Measurements from ENCODE around the gene SLC35C1. TPM values are rescaled to one million over a fixed set of nuclear protein-coding genes. Genes with fewer than 3 reads are reported as not detected.

Gene SLC35C1
- total RNA-seq, 2 donors from 2014 or later = 11.4 to 16.0 TPM

GRCh38 chr11:45774786-45775185 lies 30.2 kb upstream of the SLC35C1 start:
- WGBS, 2 experiments (ENCODE audit: insufficient coverage in 1 of 2, insufficient read length in 1 of 2) = 90 to 93% methylated on average over 4 of the region's 4 CpGs
- no peak overlapping the region for H3K27ac Mint-ChIP-seq
- TF ChIP-seq, protein P1, sequence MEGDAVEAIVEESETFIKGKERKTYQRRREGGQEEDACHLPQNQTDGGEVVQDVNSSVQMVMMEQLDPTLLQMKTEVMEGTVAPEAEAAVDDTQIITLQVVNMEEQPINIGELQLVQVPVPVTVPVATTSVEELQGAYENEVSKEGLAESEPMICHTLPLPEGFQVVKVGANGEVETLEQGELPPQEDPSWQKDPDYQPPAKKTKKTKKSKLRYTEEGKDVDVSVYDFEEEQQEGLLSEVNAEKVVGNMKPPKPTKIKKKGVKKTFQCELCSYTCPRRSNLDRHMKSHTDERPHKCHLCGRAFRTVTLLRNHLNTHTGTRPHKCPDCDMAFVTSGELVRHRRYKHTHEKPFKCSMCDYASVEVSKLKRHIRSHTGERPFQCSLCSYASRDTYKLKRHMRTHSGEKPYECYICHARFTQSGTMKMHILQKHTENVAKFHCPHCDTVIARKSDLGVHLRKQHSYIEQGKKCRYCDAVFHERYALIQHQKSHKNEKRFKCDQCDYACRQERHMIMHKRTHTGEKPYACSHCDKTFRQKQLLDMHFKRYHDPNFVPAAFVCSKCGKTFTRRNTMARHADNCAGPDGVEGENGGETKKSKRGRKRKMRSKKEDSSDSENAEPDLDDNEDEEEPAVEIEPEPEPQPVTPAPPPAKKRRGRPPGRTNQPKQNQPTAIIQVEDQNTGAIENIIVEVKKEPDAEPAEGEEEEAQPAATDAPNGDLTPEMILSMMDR (conservative IDR thresholded peaks at IDR 0.05) = no peak

DNA sequence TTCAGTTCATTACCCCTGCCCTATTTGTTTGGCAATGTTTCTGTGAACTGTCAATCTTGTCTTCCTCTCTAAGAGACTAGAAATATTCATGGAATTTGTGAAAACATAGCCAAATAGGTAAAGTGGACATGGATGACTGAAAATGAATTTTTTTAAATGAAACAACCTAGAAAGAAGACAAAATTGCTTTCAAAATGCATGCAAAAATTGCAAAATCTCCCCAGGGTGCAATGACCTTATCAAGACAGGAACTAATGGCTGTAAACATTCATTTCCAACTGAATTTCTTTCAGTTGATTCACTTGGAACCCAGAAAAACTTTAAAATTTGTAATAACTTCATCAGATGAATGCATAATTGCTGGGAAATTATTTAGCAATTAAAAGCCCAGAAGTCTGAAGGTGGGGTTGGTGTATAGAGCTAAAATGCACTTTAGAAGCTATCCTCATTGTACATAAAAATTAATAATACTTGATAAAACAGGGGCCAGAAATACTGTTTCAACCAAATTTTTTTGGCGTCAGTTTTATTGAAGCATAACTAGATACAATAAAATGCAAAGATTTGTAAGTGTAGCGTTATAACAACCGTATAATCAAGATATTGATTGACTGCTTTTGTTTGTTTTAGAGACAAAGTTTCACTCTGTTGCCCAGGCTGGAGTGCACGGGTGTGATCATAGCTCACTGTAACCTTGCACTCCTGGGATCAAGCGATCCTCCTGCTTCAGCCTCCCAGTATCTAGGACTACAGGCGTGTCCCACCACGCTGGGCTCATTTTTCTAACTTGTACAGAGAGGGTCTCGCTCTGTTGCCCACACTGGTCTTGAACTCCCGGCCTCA lies 27.6 kb upstream of the SLC35C1 start:
- H3K4me1 Mint-ChIP-seq = no peaks in the 10 kb centered on the region
- H3K9me3 Mint-ChIP-seq = no peaks in the 10 kb centered on the region
- H3K4me1 ChIP-seq (ENCODE audit: control insufficient read depth, insufficient read depth, low read length) = no peaks in the 10 kb centered on the region
- DNase-seq = no peak
- H3K4me3 ChIP-seq (ENCODE audit: low read length) = no peak overlapping the region
- no peak overlapping the region for H3K9ac ChIP-seq (ENCODE audit: extremely low read depth, low read length, poor library complexity, severe bottlenecking)
- no peaks in the 10 kb centered on the region for H3K9me3 ChIP-seq (ENCODE audit: control insufficient read depth, low read length)
- H3K27me3 ChIP-seq (ENCODE audit: control insufficient read depth, insufficient read depth, low read length, poor library complexity, severe bottlenecking) = peaks cover 5% of the 10 kb centered on the region
- no peak overlapping the region for H3K27ac ChIP-seq (ENCODE audit: low read depth, low read length)
- H3K4me3 Mint-ChIP-seq = no peak overlapping the region
- 93 to 94% methylated on average over 8 to 9 of the region's 9 CpGs for WGBS, 2 experiments (ENCODE audit: insufficient coverage in 1 of 2, insufficient read length in 1 of 2)
- no peak overlapping the region for H3K27ac Mint-ChIP-seq
- H3K36me3 ChIP-seq (ENCODE audit: control insufficient read depth, insufficient read depth, low read length) = no peaks in the 10 kb centered on the region
- TF ChIP-seq, protein P1 (conservative IDR thresholded peaks at IDR 0.05) = no peak
- no peaks in the 10 kb centered on the region for H3K36me3 Mint-ChIP-seq (ENCODE audit: low read depth)
- peaks cover 8% of the 10 kb centered on the region for H3K27me3 Mint-ChIP-seq (ENCODE audit: insufficient read depth)

More at GRCh38 chr11:45774786-45775185, 30.2 kb upstream of the SLC35C1 start:
- H3K9me3 ChIP-seq (ENCODE audit: control insufficient read depth, low read length) = no peaks in the 10 kb centered on the region
- Mint-ChIP-seq H3K9me3 (no peaks in the 10 kb centered on the region), H3K4me1 (peaks cover 4% of the 10 kb centered on the region), H3K4me3 (no peak overlapping the region), H3K27me3 (ENCODE audit: insufficient read depth) (peaks cover 26% of the 10 kb centered on the region), H3K36me3 (ENCODE audit: low read depth) (no peaks in the 10 kb centered on the region)
- H3K9ac ChIP-seq (ENCODE audit: extremely low read depth, low read length, poor library complexity, severe bottlenecking) = no peak overlapping the region
- no peak overlapping the region for H3K27ac ChIP-seq (ENCODE audit: low read depth, low read length)
- H3K4me1 ChIP-seq (ENCODE audit: control insufficient read depth, insufficient read depth, low read length) = no peaks in the 10 kb centered on the region
- no peaks in the 10 kb centered on the region for H3K36me3 ChIP-seq (ENCODE audit: control insufficient read depth, insufficient read depth, low read length)
- H3K4me3 ChIP-seq (ENCODE audit: low read length) = no peak overlapping the region
- DNase-seq = no peak
- H3K27me3 ChIP-seq (ENCODE audit: control insufficient read depth, insufficient read depth, low read length, poor library complexity, severe bottlenecking) = peaks cover 10% of the 10 kb centered on the region

DNA sequence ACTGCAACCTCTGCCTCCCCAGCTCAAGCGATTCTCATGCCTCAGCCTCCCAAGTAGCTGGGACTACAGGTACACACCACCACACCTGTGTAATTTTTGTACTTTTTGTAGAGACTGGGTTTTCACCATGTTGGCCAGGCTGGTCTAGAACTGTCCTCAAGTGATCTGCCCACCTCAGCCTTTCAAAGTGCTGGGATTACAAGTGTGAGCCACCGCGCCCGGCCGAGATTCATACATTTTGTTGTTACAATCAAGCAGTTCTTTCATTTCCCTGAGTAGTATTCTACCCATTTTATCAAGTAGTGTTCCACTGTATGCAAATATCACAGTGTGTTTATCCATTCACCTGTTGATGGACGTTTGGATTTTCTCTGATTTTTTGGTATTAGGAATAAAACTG lies 26.6 kb upstream of the SLC35C1 start:
- H3K4me1 ChIP-seq (ENCODE audit: control insufficient read depth, insufficient read depth, low read length) = no peaks in the 10 kb centered on the region
- H3K4me3 ChIP-seq (ENCODE audit: low read length) = no peak overlapping the region
- Mint-ChIP-seq H3K27me3 (ENCODE audit: insufficient read depth) (peaks cover 4% of the 10 kb centered on the region), H3K9me3 (no peaks in the 10 kb centered on the region), H3K4me3 (no peak overlapping the region), H3K36me3 (ENCODE audit: low read depth) (no peaks in the 10 kb centered on the region), H3K27ac (no peak overlapping the region), H3K4me1 (no peaks in the 10 kb centered on the region)
- H3K9ac ChIP-seq (ENCODE audit: extremely low read depth, low read length, poor library complexity, severe bottlenecking) = no peak overlapping the region
- TF ChIP-seq, protein P1 (conservative IDR thresholded peaks at IDR 0.05) = no peak
- 82 to 100% methylated on average over 5 to 6 of the region's 6 CpGs for WGBS, 2 experiments (ENCODE audit: insufficient coverage in 1 of 2, insufficient read length in 1 of 2)
- no peaks in the 10 kb centered on the region for H3K9me3 ChIP-seq (ENCODE audit: control insufficient read depth, low read length)
- peaks cover 3% of the 10 kb centered on the region for H3K27me3 ChIP-seq (ENCODE audit: control insufficient read depth, insufficient read depth, low read length, poor library complexity, severe bottlenecking)
- no peak overlapping the region for H3K27ac ChIP-seq (ENCODE audit: low read depth, low read length)
- DNase-seq = no peak
- H3K36me3 ChIP-seq (ENCODE audit: control insufficient read depth, insufficient read depth, low read length) = no peaks in the 10 kb centered on the region

Measured in endodermal cell (in vitro differentiated cells).